ENCODE measurements around the gene ZFP3. TPM values are rescaled to one million over a fixed set of nuclear protein-coding genes. Genes with fewer than 3 reads are reported as not detected.

ZFP3 gene
- total RNA-seq: 2.0 and 2.7 TPM in 2 replicates

DNA sequence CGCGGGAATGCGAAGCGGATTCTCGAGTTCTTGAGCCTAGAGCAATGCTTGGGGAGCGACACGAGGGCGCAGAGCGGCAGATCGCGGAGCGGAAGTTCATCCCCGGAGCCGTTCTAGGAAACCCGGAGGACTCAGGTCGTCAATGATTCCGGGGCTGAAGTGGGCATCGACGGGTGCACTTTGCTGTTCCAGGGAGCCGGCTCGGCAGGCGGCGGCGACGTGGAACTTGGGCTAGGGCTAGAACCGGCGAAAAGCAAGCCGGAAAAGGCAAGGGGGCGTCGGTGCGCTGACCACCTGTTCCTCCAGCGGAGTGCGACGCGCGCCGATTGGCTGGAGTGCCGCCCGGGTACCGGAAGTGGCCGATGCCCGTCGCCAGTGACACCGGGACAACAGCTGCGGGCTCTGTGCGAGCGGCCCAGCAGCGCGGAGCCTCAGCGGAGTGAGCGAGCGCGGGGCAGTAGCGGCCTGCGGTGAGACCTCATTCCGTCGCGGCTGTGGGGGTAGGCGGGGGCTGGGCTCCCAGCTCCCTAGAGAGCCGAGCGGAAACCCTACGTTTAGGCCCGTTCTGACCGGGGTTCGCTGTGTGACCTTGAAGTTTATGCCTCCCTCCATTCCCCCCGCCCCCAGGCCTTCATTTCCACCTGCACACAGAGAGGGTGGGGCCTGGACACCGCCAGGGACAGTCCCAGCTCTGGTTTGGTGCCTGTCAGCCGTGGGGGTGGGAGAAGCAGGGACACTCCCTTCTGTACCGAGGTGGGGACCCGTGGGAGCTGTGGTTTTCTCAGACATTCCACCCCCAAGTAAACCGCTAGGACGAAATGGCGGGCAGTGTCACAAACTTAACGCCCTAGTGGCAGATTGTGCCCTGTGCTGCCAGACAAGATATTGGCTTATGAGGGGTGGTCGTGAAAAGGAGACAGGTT, at the start of gene ZFP3:
Gene ZFP3, plus strand, starts transcription at position 362 of the 923 bp plus-strand sequence. CDS start 13,038 bp downstream, outside the sequence.

GRCh38 chr17:5035315-5035714, 43.0 kb upstream of the ZFP3 start, which contains the start of gene SLC52A1:
Gene SLC52A1 (minus strand): TSS chr17:5035426. CDS start chr17:5034606, 820 bp downstream.

GRCh38 chr17:5111402-5112204, 33.3 kb downstream of the ZFP3 start, which contains the start of gene ZNF232:
Gene ZNF232 (minus strand): TSS chr17:5111878. CDS start chr17:5111822, 56 bp downstream.

DNA sequence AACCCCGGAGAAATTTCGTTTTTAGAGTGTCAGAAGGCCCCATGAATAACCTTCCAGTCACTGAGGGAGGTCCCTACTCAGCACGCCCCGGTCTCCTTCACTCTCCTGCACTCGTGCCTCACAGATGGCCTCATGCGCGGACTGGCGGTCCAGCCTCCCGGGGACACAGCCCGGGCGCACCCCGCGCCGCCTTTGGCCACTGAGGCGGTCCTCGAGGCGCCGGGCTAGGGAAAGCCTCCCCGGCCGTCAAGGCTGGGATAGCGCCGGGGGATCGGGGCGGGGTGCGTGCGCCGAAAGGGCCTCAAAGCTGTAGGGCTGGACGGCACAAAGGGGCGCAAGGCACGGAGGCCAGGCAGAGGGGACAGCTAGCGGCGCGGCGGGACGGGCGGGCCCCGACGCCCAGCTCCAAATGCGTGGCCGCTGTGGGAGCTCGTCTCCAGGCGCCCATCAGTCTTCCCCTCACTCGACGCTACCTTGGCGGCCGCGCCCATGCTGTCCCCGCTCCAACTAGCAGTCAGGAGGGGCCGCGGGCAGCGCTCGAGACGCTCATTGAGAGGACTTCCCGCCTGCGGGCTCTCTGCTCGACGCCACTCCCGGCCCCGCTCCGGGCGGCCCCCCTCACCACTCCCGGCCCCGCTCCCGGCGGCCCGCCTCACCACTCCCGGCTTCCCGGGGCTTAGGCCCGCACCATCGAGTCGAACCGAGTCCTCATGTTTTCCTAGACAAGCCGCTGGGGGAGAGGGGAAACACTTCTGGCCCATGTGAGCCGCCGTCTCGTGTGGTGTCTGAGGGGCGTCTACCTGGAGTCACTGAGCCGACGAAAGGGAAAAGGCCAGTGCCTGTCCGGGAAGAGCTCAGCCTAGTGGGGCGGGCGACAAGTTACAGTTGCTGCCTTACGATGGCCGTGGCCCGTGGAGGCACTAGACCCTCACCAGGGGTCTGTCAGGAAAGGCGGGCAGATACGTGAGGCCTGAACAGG, 37.7 kb downstream of the ZFP3 start, which contains the start of gene USP6:
Gene USP6, plus strand, starts transcription at position 360 of the 979 bp plus-strand sequence. CDS start 14,336 bp downstream, outside the sequence.

Small RNA genes within 50 kb of the gene (small RNA-seq; reads per million reads assigned to genes)
- not detected for gene AC012146.4

Other genes starting within 250 kb of the ZFP3 start
- gene MINK1, start 245.1 kb upstream of the ZFP3 start, total RNA-seq: 57.6 and 66.6 TPM in 2 replicates
- gene C17orf107, start 178.9 kb upstream of the ZFP3 start, total RNA-seq: 1.1 and 1.3 TPM in 2 replicates
- 0.65 and 3.0 TPM in 2 replicates for gene CHRNE, start 175.4 kb upstream of the ZFP3 start, total RNA-seq
- not detected in 2 replicates for gene GP1BA, start 146.2 kb upstream of the ZFP3 start, total RNA-seq
- gene SLC25A11, start 138.4 kb upstream of the ZFP3 start, total RNA-seq: 40.4 and 59.4 TPM in 2 replicates
- 39.5 and 40.2 TPM in 2 replicates for gene RNF167, start 138.2 kb upstream of the ZFP3 start, total RNA-seq
- 506 and 560 TPM in 2 replicates for gene PFN1, start 129.9 kb upstream of the ZFP3 start, total RNA-seq
- 1.5 and 1.6 TPM in 2 replicates for gene ENO3, start 127.3 kb upstream of the ZFP3 start, total RNA-seq
- gene SPAG7, start 110.7 kb upstream of the ZFP3 start, total RNA-seq: 40.2 and 45.6 TPM in 2 replicates
- 8.2 and 10.0 TPM in 2 replicates for gene CAMTA2, start 90.8 kb upstream of the ZFP3 start, total RNA-seq
- 0.33 and 0.48 TPM in 2 replicates for gene INCA1, start 80.9 kb upstream of the ZFP3 start, total RNA-seq
- gene KIF1C, start 80.5 kb upstream of the ZFP3 start, total RNA-seq: 116 and 123 TPM in 2 replicates
- gene SLC52A1, start 43.0 kb upstream of the ZFP3 start, total RNA-seq: 0.33 TPM in 1 of 2 replicates, not detected in the other
- gene ZNF232, start 33.4 kb downstream of the ZFP3 start, total RNA-seq: 5.3 and 6.5 TPM in 2 replicates
- gene USP6, start 37.6 kb downstream of the ZFP3 start, total RNA-seq: not detected in 2 replicates
- 4.6 and 6.8 TPM in 2 replicates for gene ZNF594, start 113.4 kb downstream of the ZFP3 start, total RNA-seq
- not detected in 2 replicates for gene SCIMP, start 156.4 kb downstream of the ZFP3 start, total RNA-seq
- 41.7 and 44.1 TPM in 2 replicates for gene RABEP1, start 203.8 kb downstream of the ZFP3 start, total RNA-seq